Esophagus muscularis mucosa (tissue), 3 donors: Measurements from ENCODE around the gene BICDL1.

ENCODE experiments used
- CTCF ChIP-seq, 3 experiments: fragments of 200-600 bp in 2 of 3; fragments of 450-650 bp in 1 of 3; sonication (generic) in 2 of 3; IDR thresholded peaks; one replicate each; pipeline ENCODE4 v1.5.1; 2017 to 2019; ENCODE audit warnings: antibody characterized with exemption in 3 of 3, mild to moderate bottlenecking in 2 of 3, moderate library complexity in 1 of 3
- POLR2AphosphoS5 ChIP-seq, 2 donors: sonication (generic); formaldehyde crosslinking; IDR thresholded peaks; one replicate each; pipeline ENCODE4 v1.6.1; 2017; ENCODE audit warnings: antibody characterized with exemption in 2 of 2

GRCh38 chr12:120106151-120106550 lies 117.1 kb downstream of the BICDL1 start:
- no peak for TF ChIP-seq CTCF (IDR thresholded peaks at IDR 0.05)
- TF ChIP-seq POLR2AphosphoS5 (IDR thresholded peaks at IDR 0.05): no peak
